HepG2 (cell line): Measurements from ENCODE around the gene GDPGP1. TPM values are rescaled to one million over a fixed set of nuclear protein-coding genes. Genes with fewer than 3 reads are reported as not detected.

ENCODE experiments used
- HMGXB4 ChIP-seq, 2 experiments: sonication (generic) in 1 of 2; formaldehyde crosslinking in 1 of 2; IDR thresholded peaks; 2 replicates each; pipeline versions ENCODE4 v1.4.0 to v1.6.1; 2018 to 2020; ENCODE audit warnings: missing genetic modification reagents in 2 of 2, borderline replicate concordance in 1 of 2, low read depth in 1 of 2, mild to moderate bottlenecking in 1 of 2, missing biosample characterization in 1 of 2
- RAD21 ChIP-seq: fragments of 450-650 bp; formaldehyde crosslinking; IDR thresholded peaks from 2 replicates; pipeline ENCODE4 v1.5.0; 2020; ENCODE audit warnings: mild to moderate bottlenecking
- TMF1 ChIP-seq: sonication (generic); formaldehyde crosslinking; IDR thresholded peaks from 2 replicates; pipeline ENCODE4 v1.8.1; 2022; ENCODE audit warnings: low read depth, missing genetic modification reagents
- ZBTB20 ChIP-seq: sonication (generic); formaldehyde crosslinking; IDR thresholded peaks from 2 replicates; pipeline ENCODE4 v1.8.1; 2023; ENCODE audit warnings: missing genetic modification reagents, low read depth, mild to moderate bottlenecking, borderline replicate concordance
- ZFX ChIP-seq: sonication (generic); formaldehyde crosslinking; IDR thresholded peaks from 2 replicates; pipeline ENCODE4 v1.4.0; 2020; ENCODE audit warnings: mild to moderate bottlenecking, low read depth, missing genetic modification reagents, moderate library complexity
- ZNF282 ChIP-seq: fragments of 450-650 bp; IDR thresholded peaks from 2 replicates; pipeline ENCODE4 v1.6.1; 2018; ENCODE audit not compliant: partially characterized antibody
- ZNF687 ChIP-seq: sonication (generic); formaldehyde crosslinking; IDR thresholded peaks from 2 replicates; pipeline ENCODE4 v1.5.1; 2020; ENCODE audit warnings: mild to moderate bottlenecking, missing genetic modification reagents, moderate library complexity
- polyA plus RNA-seq, 8 experiments: library from polyadenylated mRNA; depleted of rRNA in 3 of 8; stranded (reverse) in 7 of 8; unstranded in 1 of 8; fragments of >200 nt; fragmentation: Illumina TruSeq in 4 of 8; extraction: Trizol in 4 of 8; gene quantifications; 2 replicates each; pipeline versions ENCODE4 v1.2.1 to v1.2.3, GENCODE V29; 2011 to 2016; ENCODE audit warnings: low read depth in 4 of 8, missing spikeins in 1 of 8, mixed read lengths in 1 of 8; ENCODE audit not compliant: insufficient read depth in 1 of 8
- total RNA-seq, 5 experiments: library from RNA; depleted of rRNA; stranded (reverse); fragments of >200 nt; fragmentation: Illumina TruSeq; extraction: Trizol; gene quantifications; 2 replicates each; pipeline ENCODE4 v1.2.3, GENCODE V29; 2016; ENCODE audit warnings: low read depth in 1 of 5
- TF ChIP-seq, protein P1 (sequence below): sonication (generic); formaldehyde crosslinking; IDR thresholded peaks from 2 replicates; pipeline ENCODE4 v1.4.0; 2020; ENCODE audit warnings: missing genetic modification reagents
- TF ChIP-seq, protein P2 (sequence below): sonication (generic); formaldehyde crosslinking; IDR thresholded peaks from 2 replicates; pipeline ENCODE4 v1.4.0; 2020; ENCODE audit warnings: mild to moderate bottlenecking, missing genetic modification reagents

GDPGP1 gene
- total and polyA plus RNA-seq, 2 of the 13 experiments (the other 11 are each of a cell fraction or from before 2014, with no cell fraction given), result 1.5 to 4.3 TPM

DNA sequence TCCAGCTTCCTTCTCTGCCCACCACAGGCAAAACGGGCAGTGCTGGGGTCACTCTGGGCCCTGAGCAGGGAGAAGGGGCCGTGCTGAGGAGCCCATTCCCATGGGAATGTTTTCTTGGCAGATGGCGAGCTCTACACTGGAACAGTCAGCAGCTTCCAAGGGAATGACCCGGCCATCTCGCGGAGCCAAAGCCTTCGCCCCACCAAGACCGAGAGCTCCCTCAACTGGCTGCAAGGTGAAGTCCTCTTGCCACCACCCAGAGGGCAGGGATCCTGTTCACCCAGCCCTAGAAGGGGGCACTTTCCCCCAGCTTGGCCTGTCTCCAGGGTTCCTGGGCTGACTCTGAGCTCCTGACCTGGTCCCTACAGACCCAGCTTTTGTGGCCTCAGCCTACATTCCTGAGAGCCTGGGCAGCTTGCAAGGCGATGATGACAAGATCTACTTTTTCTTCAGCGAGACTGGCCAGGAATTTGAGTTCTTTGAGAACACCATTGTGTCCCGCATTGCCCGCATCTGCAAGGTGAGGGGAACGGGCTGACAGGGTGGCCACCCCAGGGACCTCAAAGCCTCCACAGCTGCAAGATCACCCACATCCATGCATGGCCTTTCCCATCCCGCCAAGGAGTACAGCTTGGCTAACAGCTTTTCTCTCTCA lies 12.6 kb upstream of the GDPGP1 start (continued):
- TF ChIP-seq ZBTB20 (CRISPR knock-in tag), result peak; percentile 54; the same call in 1 of the 2 replicates
- TF ChIP-seq ZNF687 (CRISPR knock-in tag), result peak; percentile 64
- TF ChIP-seq, protein P1, sequence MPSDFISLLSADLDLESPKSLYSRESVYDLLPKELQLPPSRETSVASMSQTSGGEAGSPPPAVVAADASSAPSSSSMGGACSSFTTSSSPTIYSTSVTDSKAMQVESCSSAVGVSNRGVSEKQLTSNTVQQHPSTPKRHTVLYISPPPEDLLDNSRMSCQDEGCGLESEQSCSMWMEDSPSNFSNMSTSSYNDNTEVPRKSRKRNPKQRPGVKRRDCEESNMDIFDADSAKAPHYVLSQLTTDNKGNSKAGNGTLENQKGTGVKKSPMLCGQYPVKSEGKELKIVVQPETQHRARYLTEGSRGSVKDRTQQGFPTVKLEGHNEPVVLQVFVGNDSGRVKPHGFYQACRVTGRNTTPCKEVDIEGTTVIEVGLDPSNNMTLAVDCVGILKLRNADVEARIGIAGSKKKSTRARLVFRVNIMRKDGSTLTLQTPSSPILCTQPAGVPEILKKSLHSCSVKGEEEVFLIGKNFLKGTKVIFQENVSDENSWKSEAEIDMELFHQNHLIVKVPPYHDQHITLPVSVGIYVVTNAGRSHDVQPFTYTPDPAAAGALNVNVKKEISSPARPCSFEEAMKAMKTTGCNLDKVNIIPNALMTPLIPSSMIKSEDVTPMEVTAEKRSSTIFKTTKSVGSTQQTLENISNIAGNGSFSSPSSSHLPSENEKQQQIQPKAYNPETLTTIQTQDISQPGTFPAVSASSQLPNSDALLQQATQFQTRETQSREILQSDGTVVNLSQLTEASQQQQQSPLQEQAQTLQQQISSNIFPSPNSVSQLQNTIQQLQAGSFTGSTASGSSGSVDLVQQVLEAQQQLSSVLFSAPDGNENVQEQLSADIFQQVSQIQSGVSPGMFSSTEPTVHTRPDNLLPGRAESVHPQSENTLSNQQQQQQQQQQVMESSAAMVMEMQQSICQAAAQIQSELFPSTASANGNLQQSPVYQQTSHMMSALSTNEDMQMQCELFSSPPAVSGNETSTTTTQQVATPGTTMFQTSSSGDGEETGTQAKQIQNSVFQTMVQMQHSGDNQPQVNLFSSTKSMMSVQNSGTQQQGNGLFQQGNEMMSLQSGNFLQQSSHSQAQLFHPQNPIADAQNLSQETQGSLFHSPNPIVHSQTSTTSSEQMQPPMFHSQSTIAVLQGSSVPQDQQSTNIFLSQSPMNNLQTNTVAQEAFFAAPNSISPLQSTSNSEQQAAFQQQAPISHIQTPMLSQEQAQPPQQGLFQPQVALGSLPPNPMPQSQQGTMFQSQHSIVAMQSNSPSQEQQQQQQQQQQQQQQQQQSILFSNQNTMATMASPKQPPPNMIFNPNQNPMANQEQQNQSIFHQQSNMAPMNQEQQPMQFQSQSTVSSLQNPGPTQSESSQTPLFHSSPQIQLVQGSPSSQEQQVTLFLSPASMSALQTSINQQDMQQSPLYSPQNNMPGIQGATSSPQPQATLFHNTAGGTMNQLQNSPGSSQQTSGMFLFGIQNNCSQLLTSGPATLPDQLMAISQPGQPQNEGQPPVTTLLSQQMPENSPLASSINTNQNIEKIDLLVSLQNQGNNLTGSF (CRISPR knock-in tag), result no peak
- peak; percentile 93 for TF ChIP-seq RAD21 (CRISPR knock-in tag)
- peak; percentile 9; the same call in 1 of the 2 replicates for TF ChIP-seq ZFX
- peak in 1 of 2 experiments; percentile 36; a peak in 1 of 4 replicates for TF ChIP-seq HMGXB4 (CRISPR knock-in tag; IDR thresholded peaks at IDR 0.05; ENCODE audit: borderline replicate concordance in 1 of 2, low read depth in 1 of 2)
- no peak for TF ChIP-seq ZNF282
- TF ChIP-seq, protein P2, sequence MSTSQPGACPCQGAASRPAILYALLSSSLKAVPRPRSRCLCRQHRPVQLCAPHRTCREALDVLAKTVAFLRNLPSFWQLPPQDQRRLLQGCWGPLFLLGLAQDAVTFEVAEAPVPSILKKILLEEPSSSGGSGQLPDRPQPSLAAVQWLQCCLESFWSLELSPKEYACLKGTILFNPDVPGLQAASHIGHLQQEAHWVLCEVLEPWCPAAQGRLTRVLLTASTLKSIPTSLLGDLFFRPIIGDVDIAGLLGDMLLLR (CRISPR knock-in tag), result peak; percentile 24; the same call in 1 of the 2 replicates
- TF ChIP-seq TMF1, result no peak
